H4 (cell line): ENCODE results near the gene MEX3B. TPM values are rescaled to one million over a fixed set of nuclear protein-coding genes. Genes with fewer than 3 reads are reported as not detected.

Experiments
- DNase-seq: peaks from one replicate; pipeline ENCODE4 v3.0.0-alpha.2; 2015; ENCODE audit warnings: low spot score
- total RNA-seq: library from RNA; depleted of rRNA; stranded (reverse); fragments of >200 nt; shearing (Covaris generic); gene quantifications from 2 replicates; pipeline ENCODE4 v1.2.3, GENCODE V29; 2014; rRNA removed

Gene MEX3B
- 2.2 and 4.3 TPM in 2 replicates for total RNA-seq

DNA sequence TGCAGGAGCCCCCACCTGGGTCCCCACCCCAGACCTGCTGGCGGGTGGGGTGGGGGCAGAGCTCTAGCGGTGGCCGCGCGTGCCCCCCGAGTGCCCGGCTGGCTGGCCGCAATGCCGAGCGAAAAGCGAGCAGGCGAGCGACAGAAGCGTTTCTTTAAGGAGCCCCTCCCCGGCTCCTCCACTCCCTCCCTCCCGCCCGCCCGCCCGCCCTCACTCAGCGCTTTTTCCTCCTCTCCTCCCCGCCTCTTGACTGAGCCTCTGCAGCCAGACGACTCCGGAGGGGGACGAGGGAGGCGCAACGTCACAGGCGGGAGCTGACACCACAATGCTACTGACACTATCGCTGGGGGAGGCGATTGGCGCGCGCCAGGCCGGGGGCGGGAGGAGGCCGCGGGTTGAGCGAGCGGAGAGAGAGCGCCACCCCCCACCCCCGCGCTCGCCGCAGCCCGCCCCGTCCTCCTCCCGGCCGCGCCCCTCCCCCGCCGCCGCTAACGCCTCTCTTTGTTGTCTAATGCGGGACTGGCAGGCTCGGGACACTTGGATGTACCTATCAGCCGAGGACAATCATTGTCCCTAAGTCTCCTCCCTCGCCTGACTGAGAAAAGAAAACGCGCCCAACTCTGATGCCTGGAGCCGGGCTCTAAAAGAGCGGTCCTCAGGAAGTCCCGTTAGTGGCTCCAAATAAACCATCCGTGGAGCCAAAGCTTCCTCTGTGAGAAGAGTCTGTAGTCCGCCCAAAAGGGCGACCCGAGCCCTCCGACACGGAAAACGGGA, at the start of gene MEX3B:
TSS of gene MEX3B (minus strand) at position 127 of the 774 bp plus-strand sequence. CDS start 313 bp downstream, outside the sequence.
- peak; percentile 98 for DNase-seq

DNA sequence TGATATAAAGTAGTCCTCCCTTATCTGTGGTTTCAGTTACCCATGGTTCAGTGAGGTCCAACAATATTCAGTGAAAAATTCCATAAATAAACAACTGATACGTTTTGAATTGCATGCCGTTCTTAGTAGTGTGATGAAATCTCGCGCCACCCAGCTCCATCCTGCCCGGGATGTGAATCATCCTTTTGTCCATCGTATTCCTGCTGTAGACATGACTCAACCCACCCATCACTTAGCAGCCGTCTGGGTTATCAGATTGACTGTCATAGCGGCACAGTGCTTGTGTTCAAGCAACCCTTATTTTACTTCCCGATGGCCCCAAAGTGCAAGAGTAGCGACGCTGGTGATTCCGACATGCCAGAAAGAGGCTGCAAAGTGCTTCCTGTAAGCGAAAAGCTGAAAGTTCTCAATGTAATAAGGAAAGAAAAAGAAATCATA, 48.0 kb upstream of the MEX3B start:
- DNase-seq: peak; percentile 66

GRCh38 chr15:82093325-82093724, 47.5 kb upstream of the MEX3B start:
- DNase-seq: no peak

- DNase-seq: no peak
Measured at GRCh38 chr15:82091636-82092140, 45.9 kb upstream of the MEX3B start.

- DNase-seq: no peak
Measured at GRCh38 chr15:82086243-82086995, 40.6 kb upstream of the MEX3B start.

DNA sequence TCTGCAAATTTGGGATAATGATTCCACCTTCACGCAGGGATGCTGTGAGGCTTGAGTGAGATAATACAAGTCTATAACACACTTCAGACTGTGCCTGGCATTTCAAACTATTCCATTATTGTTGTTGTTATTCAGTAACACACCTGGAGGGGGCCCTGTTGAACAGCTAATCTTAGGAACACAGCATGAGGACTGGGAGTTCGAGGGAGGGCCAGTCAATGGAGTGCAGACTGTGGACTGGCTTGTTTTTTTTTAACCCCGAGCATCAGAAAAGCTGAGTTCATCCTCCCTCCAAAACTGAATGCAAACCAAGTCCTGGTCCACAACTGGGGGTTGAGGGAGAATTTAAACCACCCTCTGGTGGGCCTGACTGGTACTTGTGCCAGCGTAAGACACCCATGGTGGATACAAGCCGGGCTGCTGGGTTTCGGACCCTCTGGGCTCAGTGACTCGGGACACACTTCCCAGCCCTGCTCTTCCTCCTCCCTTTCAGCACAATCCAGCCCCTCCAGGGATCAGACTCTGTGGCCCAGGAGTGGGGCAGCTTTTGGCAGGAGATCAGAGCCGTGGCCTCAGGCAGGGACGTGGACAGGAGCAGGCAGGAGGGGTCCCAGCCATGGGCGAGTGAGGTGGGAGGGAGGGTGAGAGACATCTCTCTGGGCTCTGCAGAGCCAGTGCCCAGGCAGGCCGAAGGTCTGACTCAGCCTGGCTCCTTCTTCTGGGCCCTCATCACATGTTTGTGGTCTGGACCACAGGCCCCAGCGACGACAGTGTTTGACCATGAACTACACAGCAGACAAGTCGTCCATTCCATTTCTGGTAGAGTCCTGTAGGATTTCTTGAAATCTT, 36.3 kb upstream of the MEX3B start:
- peak; percentile 94 for DNase-seq

- no peak for DNase-seq
Measured at GRCh38 chr15:82080774-82081173, 35.0 kb upstream of the MEX3B start.

DNA sequence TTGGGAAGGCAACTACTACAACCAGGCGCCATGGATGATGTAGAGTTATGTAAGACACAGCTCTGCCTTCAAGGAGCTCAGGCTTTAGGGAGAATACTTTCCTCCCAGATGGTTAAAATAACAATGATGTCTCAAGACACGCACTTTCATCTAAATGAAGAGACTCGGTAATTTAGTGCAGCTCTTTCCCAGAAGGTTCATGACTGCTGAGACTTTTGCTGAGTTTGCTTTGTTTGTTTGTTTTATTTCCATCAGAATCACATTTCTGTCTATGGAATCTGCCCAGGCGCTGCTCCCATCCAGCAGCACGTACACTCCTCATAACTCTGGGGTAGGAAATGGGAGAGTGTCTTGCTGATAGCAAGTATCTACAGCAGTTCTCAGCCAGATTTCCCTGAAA, 33.9 kb upstream of the MEX3B start:
- no peak for DNase-seq

- DNase-seq: no peak
Measured at GRCh38 chr15:82074610-82075009, 28.8 kb upstream of the MEX3B start.

GRCh38 chr15:82072926-82073537, 27.2 kb upstream of the MEX3B start:
- no peak for DNase-seq

GRCh38 chr15:82066455-82066854, 20.6 kb upstream of the MEX3B start:
- DNase-seq: no peak

DNA sequence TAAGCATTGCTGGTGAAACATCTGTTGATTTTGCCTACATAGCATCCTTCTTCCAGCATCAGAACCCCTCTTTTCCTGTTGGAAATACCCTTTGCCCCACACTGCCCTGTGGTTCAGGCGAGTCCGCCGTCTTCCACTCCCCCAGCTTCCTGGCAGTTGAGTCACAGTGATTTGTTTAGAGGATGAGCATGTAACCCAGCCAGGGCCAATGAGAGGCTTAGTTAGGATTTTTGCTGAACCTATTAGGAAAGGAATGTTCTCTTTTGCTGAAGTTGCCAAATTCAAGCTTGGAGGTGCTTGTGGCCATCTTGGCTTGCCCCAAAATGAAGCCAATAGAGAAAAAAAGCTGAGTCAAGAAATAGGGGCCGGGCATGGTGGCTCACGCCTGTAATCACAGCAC, 19.0 kb upstream of the MEX3B start:
- DNase-seq: no peak

DNA sequence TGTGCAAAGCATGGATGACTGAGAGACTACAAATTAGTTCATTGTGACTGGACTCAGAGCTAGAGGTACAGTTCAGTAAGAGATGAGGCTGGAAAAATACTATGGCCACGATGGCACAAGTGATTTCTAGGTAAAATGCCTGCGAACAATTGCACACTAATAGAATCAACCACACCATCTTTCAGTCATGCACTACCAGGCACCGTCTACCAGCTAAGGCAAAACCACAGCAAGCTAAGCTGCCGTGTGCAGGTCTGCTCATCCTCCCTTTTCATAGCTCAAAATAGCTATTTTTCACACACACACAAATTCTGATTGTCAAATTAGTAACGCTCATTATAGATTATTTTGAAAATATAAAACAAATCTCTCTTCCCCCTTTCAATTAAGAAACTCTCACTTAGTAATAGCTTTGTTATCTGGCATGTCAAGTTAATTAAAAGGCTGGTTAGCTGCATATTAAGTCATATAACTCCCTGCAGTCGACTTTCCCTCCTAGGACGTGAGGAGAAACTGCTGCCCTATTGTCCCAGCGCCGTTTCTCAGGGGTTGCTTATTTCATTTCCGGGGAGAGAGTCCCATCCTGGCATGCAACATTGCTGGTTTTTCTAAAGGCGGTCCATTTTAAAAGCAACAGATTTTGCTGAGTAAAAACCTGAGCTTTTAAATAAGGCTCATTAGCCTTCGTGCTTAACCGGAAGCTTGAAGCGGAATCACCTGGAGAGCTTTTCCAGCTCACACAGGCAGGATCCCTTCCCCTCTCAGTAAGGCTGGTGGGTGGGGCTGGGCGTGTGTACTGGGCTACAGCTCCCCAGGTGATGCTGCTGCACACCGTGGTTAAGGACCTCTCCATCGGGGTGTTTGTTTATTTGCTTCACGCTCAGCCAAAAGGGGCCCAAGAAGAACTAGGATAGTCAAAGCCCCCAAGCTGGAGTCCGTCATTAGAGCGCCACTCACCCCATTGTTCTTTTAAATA, 16.9 kb upstream of the MEX3B start:
- DNase-seq: no peak

- no peak for DNase-seq
Measured at GRCh38 chr15:82060817-82061216, 15.0 kb upstream of the MEX3B start.

GRCh38 chr15:82058517-82059204, 12.8 kb upstream of the MEX3B start:
- DNase-seq: no peak

DNA sequence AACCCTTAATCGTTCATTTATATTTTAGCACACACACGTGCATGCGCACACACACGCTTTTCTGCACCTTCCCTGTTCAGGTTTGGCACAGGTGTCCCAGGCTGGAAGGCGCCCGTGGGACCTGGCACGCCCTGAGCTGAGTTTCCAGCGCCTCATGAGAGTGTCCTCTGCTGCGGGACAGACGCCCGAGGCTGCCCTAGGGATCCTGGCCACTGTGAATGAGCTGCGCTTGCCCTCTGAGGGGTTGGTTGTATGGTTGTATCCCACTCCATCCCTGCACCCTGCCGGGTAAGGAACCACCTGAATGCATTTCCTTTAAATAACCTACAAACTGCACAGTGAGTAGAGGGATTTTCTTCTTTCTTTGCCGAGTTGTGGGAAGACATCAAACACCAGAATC, 12.2 kb upstream of the MEX3B start:
- DNase-seq: no peak

DNA sequence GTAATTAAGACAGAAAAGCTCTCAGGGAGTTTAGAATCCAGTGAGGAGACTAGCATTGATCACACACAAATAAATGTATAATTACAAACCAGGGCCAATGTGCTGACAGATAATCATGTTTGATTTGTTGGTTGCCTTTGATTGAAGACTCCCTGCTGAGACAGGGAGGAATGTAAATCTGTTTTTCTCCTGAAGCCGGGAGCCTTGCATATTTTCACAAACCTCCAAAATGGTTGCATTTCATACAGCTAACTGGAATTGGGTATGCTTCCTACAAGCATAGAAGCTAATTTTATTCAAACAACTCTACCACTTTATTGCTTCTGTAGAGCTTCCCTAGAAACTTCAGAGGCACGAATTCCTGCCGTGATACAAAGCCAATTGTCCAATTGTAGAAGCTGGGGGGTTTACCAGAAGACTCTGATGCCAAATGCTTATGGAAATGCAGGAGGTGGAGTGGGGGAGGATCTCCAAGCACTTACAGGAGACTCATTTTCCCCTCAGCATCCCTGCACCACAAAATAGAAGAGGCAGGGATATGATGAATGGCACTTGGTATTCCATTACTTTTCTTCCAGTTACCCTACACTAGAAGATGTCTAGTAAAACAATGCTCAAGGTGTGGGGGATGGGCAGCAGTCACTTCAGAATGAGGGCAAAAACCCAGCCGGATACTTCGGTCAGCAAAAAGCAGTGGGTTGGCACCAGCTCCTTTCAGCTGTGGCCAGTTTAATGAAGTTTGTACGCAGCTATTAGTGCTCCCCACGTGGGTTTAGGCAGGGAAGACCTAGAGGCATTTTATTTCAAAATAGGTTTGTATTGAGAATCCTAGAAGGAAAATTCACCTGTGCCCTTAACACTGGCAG, 11.4 kb upstream of the MEX3B start:
- DNase-seq: no peak

- DNase-seq: no peak
Measured at GRCh38 chr15:82052751-82053150, 6.9 kb upstream of the MEX3B start.

GRCh38 chr15:82051664-82052063, 5.8 kb upstream of the MEX3B start:
- no peak for DNase-seq
